ENCODE results near the gene DDX1.

The DDX1 gene

DNA sequence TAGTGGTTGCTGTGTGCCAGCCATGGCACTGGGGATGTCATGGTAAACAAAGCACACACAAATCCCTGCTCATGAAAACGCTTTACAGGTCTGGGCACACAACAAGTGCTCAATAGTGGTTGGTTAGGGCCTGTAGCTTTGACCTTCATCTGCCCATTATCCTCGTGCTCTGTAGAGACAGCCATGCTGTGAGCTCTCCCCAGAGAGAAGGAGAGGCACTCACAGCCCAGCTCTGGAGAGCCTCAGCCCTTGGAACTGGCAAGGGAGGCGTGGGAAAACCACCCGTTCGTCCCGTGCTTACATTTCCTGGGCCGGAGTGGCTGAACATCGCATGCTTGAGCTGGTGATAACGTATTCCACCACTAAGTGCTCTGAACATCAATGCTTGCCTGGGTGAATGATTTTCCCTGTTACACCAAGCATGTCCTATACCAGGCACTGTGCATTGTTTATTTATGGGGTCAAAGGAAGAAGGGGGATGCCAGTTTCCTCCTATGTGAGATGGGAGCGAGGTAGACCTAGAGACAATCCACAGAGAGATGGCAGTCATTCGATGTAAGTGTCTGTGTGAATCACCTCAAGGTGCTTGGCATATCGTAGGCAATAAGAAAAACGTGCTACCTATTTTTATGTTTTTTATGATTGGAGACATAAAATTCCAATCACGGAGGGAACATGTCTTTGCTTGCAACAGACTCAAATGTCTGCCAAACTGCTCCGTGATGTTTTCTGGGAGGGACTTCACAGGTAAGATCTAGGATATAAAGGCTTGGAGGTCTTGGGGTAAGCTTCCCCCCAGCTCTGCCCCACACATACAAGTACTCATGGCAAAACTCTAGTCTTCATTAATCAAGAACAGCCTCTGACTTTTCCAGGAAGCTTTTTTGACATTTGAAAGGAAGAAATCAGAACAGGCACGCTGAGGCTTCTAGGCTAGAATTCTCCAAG, 75.5 kb downstream of the DDX1 start:
- Histone ChIP-seq H3K9ac (ENCODE audit: low read length in 5 of 5) (no peak overlapping the region), H3K9me3 (ENCODE audit: control insufficient read depth in 5 of 5, low read length in 5 of 5) (no peaks in the 10 kb centered on the region), H3K27me3 (ENCODE audit: control insufficient read depth in 5 of 5, insufficient read depth in 4 of 5, low read length in 5 of 5) (no peaks in the 10 kb centered on the region), H3K4me3 (ENCODE audit: low read depth in 1 of 5, low read length in 5 of 5) (no peak overlapping the region), H3K36me3 (ENCODE audit: control insufficient read depth in 5 of 5, insufficient read depth in 5 of 5, low read length in 5 of 5) (no peaks in the 10 kb centered on the region), H3K27ac (ENCODE audit: low read depth, low read length) (no peak overlapping the region), H3K4me1 (ENCODE audit: control insufficient read depth in 5 of 5, insufficient read depth in 5 of 5, low read length in 5 of 5) (peaks cover 3 to 13% (median 12%) of the 10 kb centered on the region in 5 donors)

- Histone ChIP-seq H3K27me3 (ENCODE audit: control insufficient read depth in 5 of 5, insufficient read depth in 4 of 5, low read length in 5 of 5) (no peaks in the 10 kb centered on the region), H3K4me1 (ENCODE audit: control insufficient read depth in 5 of 5, insufficient read depth in 5 of 5, low read length in 5 of 5) (peaks cover 3 to 13% (median 12%) of the 10 kb centered on the region in 5 donors), H3K4me3 (ENCODE audit: low read depth in 1 of 5, low read length in 5 of 5) (no peak overlapping the region), H3K36me3 (ENCODE audit: control insufficient read depth in 5 of 5, insufficient read depth in 5 of 5, low read length in 5 of 5) (no peaks in the 10 kb centered on the region), H3K27ac (ENCODE audit: low read depth, low read length) (no peak overlapping the region), H3K9me3 (ENCODE audit: control insufficient read depth in 5 of 5, low read length in 5 of 5) (no peaks in the 10 kb centered on the region), H3K9ac (ENCODE audit: low read length in 5 of 5) (no peak overlapping the region)
Observed at GRCh38 chr2:15667809-15668556, 76.3 kb downstream of the DDX1 start.

DNA sequence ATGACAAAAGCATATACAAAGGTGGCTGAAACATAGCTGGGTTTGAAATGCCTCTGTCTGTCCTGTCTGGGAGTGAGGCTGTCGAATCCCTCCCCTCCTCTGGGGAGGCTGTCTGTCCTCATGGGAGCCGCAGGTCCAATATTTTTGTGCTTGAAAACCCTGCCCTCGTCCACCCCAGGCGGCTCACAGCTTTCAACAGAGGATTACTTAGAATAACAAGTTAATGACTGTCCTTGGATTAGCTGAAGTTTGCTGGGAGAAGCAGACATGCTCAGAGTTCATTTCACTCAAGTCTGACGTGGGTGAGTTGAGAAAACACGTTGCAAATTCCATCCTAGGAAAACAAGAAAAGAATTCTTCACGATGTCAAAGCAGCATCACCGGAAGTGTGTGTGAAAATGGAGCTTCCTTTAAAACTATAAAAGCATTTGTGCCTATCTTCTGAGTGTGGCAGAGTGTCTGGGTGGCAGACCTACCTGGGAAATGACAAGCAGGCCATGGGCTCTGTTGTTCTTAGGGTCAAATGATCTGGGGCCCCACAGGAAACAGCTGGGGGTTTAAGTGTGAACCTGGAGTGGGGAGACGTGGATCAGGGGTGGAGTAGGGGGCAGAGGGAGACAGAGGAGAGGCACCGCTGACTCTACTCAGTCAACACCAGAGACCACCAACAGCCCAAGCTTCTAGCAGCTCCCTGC, 77.1 kb downstream of the DDX1 start:
- Histone ChIP-seq H3K4me1 (ENCODE audit: control insufficient read depth in 5 of 5, insufficient read depth in 5 of 5, low read length in 5 of 5) (peaks cover 3 to 17% (median 12%) of the 10 kb centered on the region in 5 donors), H3K9me3 (ENCODE audit: control insufficient read depth in 5 of 5, low read length in 5 of 5) (no peaks in the 10 kb centered on the region), H3K27me3 (ENCODE audit: control insufficient read depth in 5 of 5, insufficient read depth in 4 of 5, low read length in 5 of 5) (no peaks in the 10 kb centered on the region), H3K4me3 (ENCODE audit: low read depth in 1 of 5, low read length in 5 of 5) (no peak overlapping the region), H3K27ac (ENCODE audit: low read depth, low read length) (peak overlapping the region; percentile 24), H3K9ac (ENCODE audit: low read length in 5 of 5) (no peak overlapping the region), H3K36me3 (ENCODE audit: control insufficient read depth in 5 of 5, insufficient read depth in 5 of 5, low read length in 5 of 5) (no peaks in the 10 kb centered on the region)

DNA sequence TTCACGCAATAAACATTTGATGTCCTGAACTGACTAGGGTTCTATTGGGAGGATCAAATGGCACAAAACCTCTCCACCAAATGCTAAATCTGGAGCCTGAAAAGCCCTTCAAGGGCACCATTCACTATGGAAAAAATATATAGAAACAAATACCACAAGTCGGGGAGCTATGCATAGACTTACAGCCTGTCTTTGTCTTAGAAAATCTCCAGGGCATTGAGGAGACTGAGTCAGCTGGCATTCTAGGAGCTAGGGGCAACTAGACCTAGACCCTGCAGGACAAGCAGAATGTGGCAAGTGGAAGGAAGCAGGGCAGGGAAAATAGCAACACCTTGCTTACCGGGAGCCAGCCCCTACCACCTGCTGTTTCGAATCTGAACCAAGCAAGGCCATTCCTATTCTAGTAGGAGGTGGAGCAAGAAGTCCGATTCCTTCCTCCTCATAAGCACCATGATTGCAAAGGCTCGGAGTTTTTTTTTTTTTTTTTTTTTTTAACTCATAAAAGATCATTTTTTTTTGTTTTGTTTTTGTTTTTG, 77.8 kb downstream of the DDX1 start:
- H3K9me3 ChIP-seq (ENCODE audit: control insufficient read depth in 5 of 5, low read length in 5 of 5): no peaks in the 10 kb centered on the region
- peak overlapping the region; percentile 24 for H3K27ac ChIP-seq (ENCODE audit: low read depth, low read length)
- H3K36me3 ChIP-seq (ENCODE audit: control insufficient read depth in 5 of 5, insufficient read depth in 5 of 5, low read length in 5 of 5): no peaks in the 10 kb centered on the region
- H3K4me1 ChIP-seq (ENCODE audit: control insufficient read depth in 5 of 5, insufficient read depth in 5 of 5, low read length in 5 of 5): peaks cover 3 to 22% (median 17%) of the 10 kb centered on the region in 5 donors
- H3K4me3 ChIP-seq (ENCODE audit: low read depth in 1 of 5, low read length in 5 of 5): no peak overlapping the region
- H3K9ac ChIP-seq (ENCODE audit: low read length in 5 of 5): no peak overlapping the region
- no peaks in the 10 kb centered on the region for H3K27me3 ChIP-seq (ENCODE audit: control insufficient read depth in 5 of 5, insufficient read depth in 4 of 5, low read length in 5 of 5)

- H3K27ac ChIP-seq (ENCODE audit: low read depth, low read length): no peak overlapping the region
Observed at GRCh38 chr2:15670469-15670868, 78.8 kb downstream of the DDX1 start.

DNA sequence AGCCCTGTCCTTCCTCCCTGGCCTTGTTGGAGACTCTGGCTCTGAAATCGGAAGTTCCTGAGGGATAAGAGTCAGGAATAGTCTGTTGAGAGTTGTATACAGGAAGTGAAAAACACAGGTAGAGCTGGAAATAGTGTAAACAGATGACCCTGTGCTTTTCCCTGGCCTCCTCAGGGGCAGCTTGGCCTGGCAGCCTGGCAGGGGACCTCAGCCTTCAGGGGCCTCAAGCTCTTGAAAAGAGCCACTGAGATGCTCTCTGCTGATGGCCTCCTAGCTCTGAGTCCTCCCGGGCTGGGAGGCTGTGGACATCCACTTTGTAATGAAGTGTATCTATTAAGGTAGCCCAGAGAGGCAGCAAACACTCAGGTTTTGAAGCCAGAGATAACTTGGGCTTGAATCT, 79.3 kb downstream of the DDX1 start:
- Histone ChIP-seq H3K27me3 (ENCODE audit: control insufficient read depth in 5 of 5, insufficient read depth in 4 of 5, low read length in 5 of 5) (no peaks in the 10 kb centered on the region), H3K4me3 (ENCODE audit: low read depth in 1 of 5, low read length in 5 of 5) (no peak overlapping the region), H3K9ac (ENCODE audit: low read length in 5 of 5) (no peak overlapping the region), H3K36me3 (ENCODE audit: control insufficient read depth in 5 of 5, insufficient read depth in 5 of 5, low read length in 5 of 5) (no peaks in the 10 kb centered on the region), H3K4me1 (ENCODE audit: control insufficient read depth in 5 of 5, insufficient read depth in 5 of 5, low read length in 5 of 5) (peaks cover 3 to 22% (median 17%) of the 10 kb centered on the region in 5 donors), H3K27ac (ENCODE audit: low read depth, low read length) (no peak overlapping the region), H3K9me3 (ENCODE audit: control insufficient read depth in 5 of 5, low read length in 5 of 5) (no peaks in the 10 kb centered on the region)

More at GRCh38 chr2:15670469-15670868, 78.8 kb downstream of the DDX1 start:
- Histone ChIP-seq H3K27me3 (ENCODE audit: control insufficient read depth in 5 of 5, insufficient read depth in 4 of 5, low read length in 5 of 5) (no peaks in the 10 kb centered on the region), H3K4me3 (ENCODE audit: low read depth in 1 of 5, low read length in 5 of 5) (no peak overlapping the region), H3K36me3 (ENCODE audit: control insufficient read depth in 5 of 5, insufficient read depth in 5 of 5, low read length in 5 of 5) (no peaks in the 10 kb centered on the region), H3K9ac (ENCODE audit: low read length in 5 of 5) (no peak overlapping the region), H3K9me3 (ENCODE audit: control insufficient read depth in 5 of 5, low read length in 5 of 5) (no peaks in the 10 kb centered on the region), H3K4me1 (ENCODE audit: control insufficient read depth in 5 of 5, insufficient read depth in 5 of 5, low read length in 5 of 5) (peaks cover 3 to 22% (median 17%) of the 10 kb centered on the region in 5 donors)

GRCh38 chr2:15671409-15671808, 79.7 kb downstream of the DDX1 start:
- no peak overlapping the region for H3K9ac ChIP-seq (ENCODE audit: low read length in 5 of 5)
- no peak overlapping the region for H3K4me3 ChIP-seq (ENCODE audit: low read depth in 1 of 5, low read length in 5 of 5)
- no peak overlapping the region for H3K27ac ChIP-seq (ENCODE audit: low read depth, low read length)
- H3K9me3 ChIP-seq (ENCODE audit: control insufficient read depth in 5 of 5, low read length in 5 of 5): no peaks in the 10 kb centered on the region
- no peaks in the 10 kb centered on the region for H3K27me3 ChIP-seq (ENCODE audit: control insufficient read depth in 5 of 5, insufficient read depth in 4 of 5, low read length in 5 of 5)
- peaks cover 3 to 22% (median 17%) of the 10 kb centered on the region in 5 donors for H3K4me1 ChIP-seq (ENCODE audit: control insufficient read depth in 5 of 5, insufficient read depth in 5 of 5, low read length in 5 of 5)
- H3K36me3 ChIP-seq (ENCODE audit: control insufficient read depth in 5 of 5, insufficient read depth in 5 of 5, low read length in 5 of 5): no peaks in the 10 kb centered on the region

DNA sequence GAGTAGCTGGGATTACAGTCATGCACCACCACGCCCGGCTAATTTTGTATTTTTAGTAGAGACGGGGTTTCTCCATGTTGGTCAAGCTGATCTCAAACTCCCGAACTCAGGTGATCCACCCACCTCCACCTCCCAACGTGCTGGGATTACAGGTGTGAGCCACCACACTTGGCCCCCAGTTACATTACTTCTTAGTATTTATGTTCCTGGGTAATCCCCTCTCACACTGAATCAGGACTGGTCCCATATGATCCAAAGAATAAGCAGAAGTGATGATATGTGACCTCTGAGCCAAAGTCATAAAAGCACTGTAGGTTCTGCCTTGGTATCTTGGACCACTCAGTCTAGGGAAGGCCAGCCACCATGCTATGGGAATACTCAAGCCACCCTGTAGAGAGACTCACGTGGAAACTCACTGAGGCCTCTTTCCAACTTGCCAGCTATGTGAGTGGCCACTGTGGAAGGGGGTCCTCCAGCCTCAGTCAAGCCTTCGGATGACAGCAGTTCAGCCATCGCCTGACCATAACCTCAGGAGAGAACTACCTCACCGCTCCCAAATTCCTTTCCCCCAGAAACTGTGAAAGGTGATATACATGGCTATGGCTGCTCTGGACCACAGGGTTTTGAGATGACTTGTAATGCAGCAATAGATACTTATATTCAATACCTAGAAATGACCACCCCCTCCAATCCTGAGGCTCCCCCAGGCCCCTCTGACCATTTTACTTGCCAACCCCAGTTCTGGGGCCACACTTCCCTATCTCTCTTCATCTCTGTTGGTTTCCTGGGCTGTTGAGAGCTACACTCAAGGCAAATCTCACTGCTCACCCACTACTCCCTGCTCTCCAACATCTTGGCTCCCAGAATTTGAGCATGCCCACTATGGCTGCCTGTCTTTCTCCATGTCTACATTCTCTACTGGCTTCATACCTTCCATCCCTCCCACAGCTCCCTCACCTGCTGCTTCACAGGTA, 80.5 kb downstream of the DDX1 start:
- Histone ChIP-seq H3K27ac (ENCODE audit: low read depth, low read length) (no peak overlapping the region), H3K36me3 (ENCODE audit: control insufficient read depth in 5 of 5, insufficient read depth in 5 of 5, low read length in 5 of 5) (no peaks in the 10 kb centered on the region), H3K4me3 (ENCODE audit: low read depth in 1 of 5, low read length in 5 of 5) (no peak overlapping the region), H3K4me1 (ENCODE audit: control insufficient read depth in 5 of 5, insufficient read depth in 5 of 5, low read length in 5 of 5) (peaks cover under 1 to 22% (median 17%) of the 10 kb centered on the region in 5 donors), H3K9me3 (ENCODE audit: control insufficient read depth in 5 of 5, low read length in 5 of 5) (no peaks in the 10 kb centered on the region), H3K27me3 (ENCODE audit: control insufficient read depth in 5 of 5, insufficient read depth in 4 of 5, low read length in 5 of 5) (no peaks in the 10 kb centered on the region), H3K9ac (ENCODE audit: low read length in 5 of 5) (no peak overlapping the region)
